Fibroblast of skin of left biceps (primary cell): Measurements from ENCODE around the gene PRR15L.
A peak's percentile ranks its signal among the peaks of the same experiment; 100 is the strongest.

Experiments
- DNase-seq, 2 experiments: peaks; one replicate each; pipeline ENCODE4 v3.0.0-alpha.2; 2013; ENCODE audit warnings: low read depth in 2 of 2

The PRR15L gene

GRCh38 chr17:47959825-47960655, 2.4 kb upstream of the PRR15L start:
- DNase-seq: no peak

- DNase-seq: no peak
Observed at GRCh38 chr17:47956791-47957590, 692 bp downstream of the PRR15L start.

GRCh38 chr17:47955497-47956461, 1.9 kb downstream of the PRR15L start:
- no peak for DNase-seq

GRCh38 chr17:47953909-47954308, 3.8 kb downstream of the PRR15L start:
- no peak for DNase-seq

- DNase-seq: no peak
Observed at GRCh38 chr17:47952171-47953021, 5.3 kb downstream of the PRR15L start.

- DNase-seq: no peak
Observed at GRCh38 chr17:47950448-47950847, 7.2 kb downstream of the PRR15L start.

- no peak for DNase-seq
Observed at GRCh38 chr17:47949946-47950345, 7.7 kb downstream of the PRR15L start.

- DNase-seq: peak in 1 of 2 experiments; percentile 42
Observed at GRCh38 chr17:47949197-47949759, 8.4 kb downstream of the PRR15L start.

- no peak for DNase-seq
Observed at GRCh38 chr17:47948706-47949196, 8.9 kb downstream of the PRR15L start.

GRCh38 chr17:47946929-47947397, 10.7 kb downstream of the PRR15L start:
- DNase-seq: no peak

GRCh38 chr17:47946516-47946915, 11.2 kb downstream of the PRR15L start:
- no peak for DNase-seq

GRCh38 chr17:47945529-47946508, 11.9 kb downstream of the PRR15L start:
- no peak for DNase-seq

GRCh38 chr17:47945080-47945479, 12.6 kb downstream of the PRR15L start:
- DNase-seq: no peak

GRCh38 chr17:47942568-47942967, 15.1 kb downstream of the PRR15L start:
- no peak for DNase-seq

- no peak for DNase-seq
Observed at GRCh38 chr17:47942096-47942510, 15.6 kb downstream of the PRR15L start.

- DNase-seq: peak; percentile 90 to 94
Observed at GRCh38 chr17:47941246-47942095, 16.2 kb downstream of the PRR15L start, which contains the start of gene PNPO. PNPO (plus strand) TSS chr17:47941571; CDS start chr17:47941676, 105 bp downstream.

- DNase-seq: no peak
Observed at GRCh38 chr17:47937941-47938340, 19.7 kb downstream of the PRR15L start.

GRCh38 chr17:47935961-47936360, 21.7 kb downstream of the PRR15L start:
- peak; percentile 23 to 32 for DNase-seq
